SKM-1 (cell line): ENCODE measurements around the gene NSL1.
"Not testable (repeated sequence)": the region's sequence is repeated elsewhere in the genome, so short reads cannot be mapped to it uniquely, and the experiment has no call there.

Source experiments
- DNase-seq: peaks from one replicate; lab custom pipeline; 2025; ENCODE audit not compliant: unreplicated experiment; lab: John Stamatoyannopoulos, UW

Gene NSL1

DNA sequence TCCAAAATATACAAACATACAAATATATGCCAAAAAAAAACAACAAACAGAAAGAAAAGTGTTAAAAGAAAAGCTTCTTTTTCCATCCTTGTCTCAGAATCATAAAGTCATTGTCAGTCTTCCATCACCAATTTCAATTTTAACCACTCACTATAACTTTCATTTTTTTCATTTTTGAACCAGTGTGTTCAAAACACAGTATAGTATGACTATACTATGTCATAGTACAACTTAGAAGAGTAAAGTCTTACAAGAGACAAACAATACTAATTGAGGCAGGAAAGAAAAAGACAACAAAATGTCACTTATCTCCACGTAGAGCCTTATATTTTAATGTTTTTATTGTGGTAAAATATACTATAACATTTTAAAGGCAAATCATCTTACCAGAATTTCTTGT lies 7.6 kb downstream of the NSL1 start:
- DNase-seq: no peak

DNA sequence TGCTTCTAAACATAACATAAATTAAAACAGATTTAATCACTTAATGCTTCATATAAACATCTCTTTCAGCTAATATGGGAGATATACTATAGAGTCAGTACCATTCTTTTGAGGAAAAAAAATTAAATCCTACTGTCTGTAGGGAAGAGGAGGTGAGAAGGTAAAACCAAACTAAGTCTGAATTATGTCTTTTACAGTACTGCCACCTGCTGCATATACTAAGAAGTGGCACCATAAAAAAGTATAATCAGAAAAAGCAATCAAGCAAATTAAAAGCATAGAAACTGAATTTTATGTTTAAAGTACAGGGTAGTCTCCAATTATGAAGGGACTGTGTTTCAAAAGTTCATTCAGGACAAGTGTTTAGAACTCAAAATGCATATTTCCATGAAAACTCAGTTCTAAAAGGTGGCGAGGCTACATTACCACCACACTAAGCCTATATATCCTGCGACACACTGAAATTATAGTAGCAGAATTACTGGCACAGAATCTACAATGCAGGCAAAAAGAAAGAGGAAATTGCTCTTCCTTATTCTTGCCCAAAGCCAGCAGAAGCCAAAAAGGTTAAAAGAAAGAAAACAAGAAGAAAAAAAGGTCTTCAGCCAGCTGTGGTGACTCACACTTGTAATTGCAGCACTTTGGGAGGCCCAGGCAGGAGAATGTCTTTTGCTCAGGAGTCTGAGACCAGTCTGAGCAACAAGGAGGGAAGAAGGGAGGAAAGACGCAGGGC lies 9.0 kb downstream of the NSL1 start:
- DNase-seq: peak; percentile 43

DNA sequence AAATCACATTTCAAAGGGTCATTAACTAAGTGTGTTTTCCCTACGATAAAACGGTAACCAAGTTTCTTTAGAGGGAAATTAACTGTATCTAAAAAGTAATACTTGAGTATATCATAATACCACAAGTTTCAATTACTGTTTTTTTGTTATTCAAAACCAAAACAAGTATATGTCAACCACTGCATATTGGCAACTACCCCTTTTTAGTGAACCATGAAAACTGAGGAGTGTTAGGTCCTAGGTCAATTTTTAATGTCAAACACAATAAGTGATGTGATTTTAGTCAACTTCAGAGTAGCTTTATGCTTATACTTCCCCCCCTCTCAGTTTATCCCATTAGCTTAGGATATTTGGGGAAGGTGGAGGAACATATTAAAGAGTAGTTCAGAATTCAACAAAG lies 10.4 kb downstream of the NSL1 start:
- DNase-seq: no peak

DNA sequence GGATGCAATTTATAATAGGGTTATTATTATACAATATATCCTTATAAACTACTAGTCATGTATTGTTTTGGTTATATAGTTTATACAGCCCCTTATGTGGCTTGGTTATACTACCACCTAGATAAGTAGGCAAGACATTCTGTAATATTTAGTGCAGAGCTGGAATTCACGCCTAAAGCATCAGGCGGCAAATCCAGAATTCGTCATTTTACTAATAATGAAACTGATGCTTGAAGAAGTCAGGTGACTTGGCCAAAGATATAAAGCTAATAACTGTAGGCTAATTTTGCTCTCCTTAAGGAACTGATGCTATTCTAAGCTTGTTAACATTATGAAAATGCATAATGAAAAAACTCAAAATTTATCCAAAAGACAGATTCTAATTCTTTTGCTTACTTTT lies 10.8 kb downstream of the NSL1 start:
- DNase-seq: no peak

DNA sequence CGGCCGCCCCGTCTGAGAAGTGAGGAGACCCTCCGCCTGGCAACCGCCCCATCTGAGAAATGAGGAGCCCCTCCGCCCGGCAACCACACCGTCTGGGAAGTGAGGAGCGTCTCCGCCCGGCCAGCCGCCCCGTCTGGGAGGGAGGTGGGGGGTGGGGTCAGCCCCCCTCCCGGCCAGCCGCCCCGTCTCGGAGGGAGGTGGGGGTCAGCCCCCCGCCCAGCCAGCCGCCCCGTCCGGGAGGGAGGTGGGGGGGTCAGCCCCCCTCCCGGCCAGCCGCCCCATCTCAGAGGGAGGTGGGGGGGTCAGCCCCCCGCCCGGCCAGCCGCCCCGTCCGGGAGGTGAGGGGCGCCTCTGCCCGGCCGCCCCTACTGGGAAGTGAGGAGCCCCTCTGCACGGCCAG lies 12.5 kb downstream of the NSL1 start:
- not testable (repeated sequence) for DNase-seq

DNA sequence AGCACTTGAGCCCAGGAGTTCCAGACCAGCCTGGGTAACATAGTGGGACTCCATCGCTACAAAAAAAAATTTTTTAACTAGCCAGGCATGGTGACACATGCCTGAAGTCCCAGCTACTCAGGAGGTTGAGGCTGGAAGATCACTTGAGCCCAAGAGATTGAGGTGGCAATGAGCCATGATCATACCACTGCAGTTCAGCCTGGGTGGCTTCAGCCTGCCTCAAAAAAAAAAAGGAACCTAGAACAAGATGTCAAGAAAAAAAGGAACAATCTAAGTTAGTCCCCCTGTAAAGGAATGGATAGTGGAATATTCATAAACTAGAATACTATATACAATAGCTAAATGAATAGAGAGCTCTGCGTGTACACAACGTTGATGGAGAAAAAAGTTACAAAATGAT lies 14.4 kb downstream of the NSL1 start:
- DNase-seq: no peak

DNA sequence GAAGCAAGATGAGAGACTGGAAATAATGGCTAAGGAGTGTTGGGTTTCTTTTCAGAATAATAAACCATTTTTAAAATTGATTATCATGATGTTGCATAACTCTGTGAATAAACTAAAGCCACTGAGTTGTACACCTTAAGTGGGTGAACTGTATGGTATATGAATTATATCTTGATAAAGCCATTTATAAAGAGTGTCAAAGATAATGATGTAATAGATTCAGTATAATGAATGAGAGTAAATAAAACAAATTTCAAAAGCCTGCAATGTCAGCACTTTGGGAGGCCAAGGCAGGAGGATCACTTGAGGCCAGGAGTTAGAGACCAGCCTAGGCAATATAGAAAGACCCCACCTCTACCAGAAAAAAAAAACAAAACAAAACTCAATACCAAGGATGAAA lies 16.3 kb downstream of the NSL1 start:
- no peak for DNase-seq

DNA sequence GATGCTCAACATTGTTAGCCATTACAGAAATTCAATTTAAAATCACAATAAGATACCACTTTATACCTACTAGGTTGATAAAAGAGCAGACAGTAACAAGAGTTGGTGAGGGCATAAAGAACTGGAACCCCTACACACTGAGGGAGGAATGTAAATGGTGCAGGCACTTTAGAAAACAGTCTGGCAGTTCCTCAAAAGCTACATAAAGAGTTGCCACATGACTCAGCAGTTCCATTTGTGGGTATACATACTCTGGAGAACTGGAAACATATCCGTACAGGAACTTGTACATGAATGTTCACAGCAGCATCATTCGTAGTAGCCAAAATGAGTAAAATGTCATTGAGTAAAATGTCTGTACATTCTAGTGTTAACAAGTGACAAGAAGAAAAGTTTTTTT lies 17.0 kb downstream of the NSL1 start:
- DNase-seq: peak; percentile 63

DNA sequence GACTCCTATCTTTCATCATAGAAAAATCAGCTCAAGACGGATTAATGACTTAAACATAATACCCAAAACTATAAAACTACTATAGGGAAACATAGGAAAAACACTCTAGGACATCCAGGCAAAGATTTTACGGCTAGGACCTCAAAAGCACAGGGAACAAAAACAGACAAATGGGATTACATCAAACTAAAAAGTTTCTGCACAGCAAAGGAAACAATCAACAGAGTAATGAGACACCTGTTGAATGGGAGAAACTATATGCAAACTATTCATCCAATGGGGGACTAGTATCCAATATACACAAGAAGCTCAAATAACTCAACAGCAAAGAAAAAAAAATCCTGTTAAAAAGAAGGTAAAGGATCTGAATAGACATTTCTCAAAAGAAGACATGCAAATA lies 18.6 kb downstream of the NSL1 start:
- no peak for DNase-seq

DNA sequence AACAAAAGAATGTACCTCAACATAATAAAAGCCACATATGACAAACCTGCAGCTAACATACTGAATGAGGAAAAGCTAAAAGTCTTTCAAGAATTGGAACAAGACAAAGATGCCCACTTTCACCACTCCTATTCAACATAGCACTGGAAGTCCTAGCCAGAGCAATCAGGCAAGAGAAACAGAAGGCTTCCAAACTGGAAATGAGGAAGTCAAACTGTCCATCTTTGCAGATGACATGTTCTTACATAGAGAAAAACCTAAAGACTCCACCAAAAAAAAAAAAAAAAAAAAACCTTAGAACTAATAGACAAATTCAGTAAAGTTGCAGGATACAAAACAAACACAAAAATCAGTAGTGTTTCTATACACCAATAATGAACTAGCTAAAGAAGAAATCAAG lies 20.2 kb downstream of the NSL1 start:
- DNase-seq: no peak

DNA sequence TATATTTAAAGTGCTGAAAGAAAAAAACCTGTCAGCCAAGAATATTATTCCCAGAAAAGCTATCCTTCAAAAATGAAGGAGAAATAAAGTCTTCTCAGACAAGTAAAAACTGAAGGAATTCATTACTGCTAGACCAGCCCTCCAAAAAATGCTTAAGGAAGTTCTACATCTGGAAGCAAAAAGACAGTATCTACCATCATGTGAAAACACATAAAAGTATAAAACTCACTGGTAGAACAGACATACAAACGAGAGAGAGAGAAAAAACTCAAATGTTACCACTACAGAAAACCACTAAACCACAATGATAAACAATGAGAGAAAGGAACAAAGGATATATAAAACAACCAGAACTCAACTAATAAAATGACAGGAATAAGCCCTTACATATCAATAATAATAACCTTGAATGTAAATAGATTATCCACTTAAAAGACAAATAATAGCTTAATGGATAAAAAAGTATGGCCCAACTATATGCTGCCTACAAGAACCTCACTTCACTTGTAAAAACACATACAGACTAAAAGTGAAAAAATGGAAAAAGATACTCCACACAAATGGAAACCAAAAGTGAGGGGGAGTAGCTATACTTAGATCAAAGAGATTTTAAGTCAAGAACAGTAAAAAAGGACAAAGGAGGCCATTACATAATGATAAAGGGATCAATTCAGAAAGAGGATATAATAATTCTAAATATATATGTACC lies 22.0 kb downstream of the NSL1 start:
- no peak for DNase-seq

DNA sequence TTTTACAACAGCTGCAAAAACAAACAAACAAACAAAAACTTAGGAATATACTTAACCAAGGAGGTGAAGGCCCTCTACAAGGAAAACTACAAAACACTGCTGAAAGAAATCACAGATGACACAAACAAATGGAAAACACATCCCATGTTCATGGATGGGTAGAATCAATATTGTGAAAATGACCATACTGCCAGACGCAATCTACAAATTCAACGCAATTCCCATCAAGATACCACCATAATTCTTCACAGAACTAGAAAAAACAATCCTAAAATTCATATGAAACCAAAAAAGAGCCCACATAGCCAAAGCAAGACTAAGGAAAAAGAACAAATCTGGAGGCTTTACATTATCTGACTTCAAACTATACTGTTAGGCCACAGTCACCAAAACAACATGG lies 24.8 kb downstream of the NSL1 start:
- DNase-seq: not testable (repeated sequence)

DNA sequence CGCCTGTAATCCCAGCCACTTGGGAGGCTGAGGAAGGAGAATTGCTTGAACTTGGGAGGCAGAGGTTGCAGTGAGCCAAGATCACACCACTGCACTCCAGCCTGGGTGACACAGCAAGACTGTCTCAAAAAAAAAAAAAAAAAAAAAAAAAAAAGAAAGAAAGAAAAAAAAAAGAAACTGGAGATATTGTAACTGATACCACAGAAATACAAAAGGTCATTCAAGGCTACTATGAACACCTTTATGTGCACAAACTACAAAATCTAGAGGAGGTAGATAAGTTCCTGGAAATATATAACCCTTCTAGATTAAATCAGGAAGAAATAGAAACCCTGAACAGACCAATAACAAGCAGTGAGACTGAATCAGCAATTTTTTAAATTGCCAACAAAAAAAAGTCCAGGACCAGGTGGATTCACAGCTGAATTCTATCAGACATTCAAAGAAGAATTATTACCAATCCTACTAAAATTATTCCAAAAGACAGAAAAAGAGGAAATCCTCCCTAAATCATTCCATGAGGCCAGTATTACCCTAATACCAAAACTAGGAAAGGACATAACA lies 26.8 kb downstream of the NSL1 start:
- DNase-seq: not testable (repeated sequence)

DNA sequence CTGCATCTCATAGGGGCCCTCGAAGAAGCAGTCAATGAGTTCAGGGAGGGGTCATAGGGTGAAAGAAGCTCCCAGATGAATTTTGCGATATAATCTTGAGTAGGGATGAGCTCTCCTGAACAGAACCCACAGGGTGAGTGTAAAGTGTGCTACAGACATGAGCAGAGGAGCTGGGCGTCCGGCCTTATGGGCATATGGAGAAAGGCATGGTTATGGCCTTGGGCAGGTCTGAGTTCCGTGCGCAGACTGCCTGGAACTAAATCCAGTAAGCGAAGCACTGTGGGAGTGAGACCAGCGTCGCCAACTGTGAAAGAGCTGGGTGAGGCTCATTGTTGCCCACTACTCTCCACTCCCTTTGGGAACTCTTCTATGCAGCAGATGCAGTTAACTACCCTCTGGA lies 28.7 kb downstream of the NSL1 start:
- no peak for DNase-seq

DNA sequence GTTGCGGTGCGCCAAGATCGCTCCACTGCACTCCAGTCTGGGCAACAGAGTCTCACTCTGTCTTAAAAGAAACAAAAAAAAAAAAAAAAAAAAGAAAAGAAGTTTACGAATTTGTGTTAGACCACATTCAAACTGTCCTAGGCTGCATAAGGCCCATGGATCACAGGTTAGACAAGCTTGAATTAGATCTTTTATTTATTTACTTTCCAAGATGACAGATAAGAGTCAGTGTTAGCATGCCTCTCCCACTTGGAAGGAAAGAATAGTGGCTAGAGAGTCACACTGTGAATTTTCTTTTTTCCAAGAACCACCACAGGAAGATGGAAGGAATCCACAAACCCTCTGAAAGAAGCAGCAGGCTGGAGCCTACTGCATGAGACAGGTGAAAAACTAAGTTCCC lies 29.3 kb downstream of the NSL1 start:
- no peak for DNase-seq

DNA sequence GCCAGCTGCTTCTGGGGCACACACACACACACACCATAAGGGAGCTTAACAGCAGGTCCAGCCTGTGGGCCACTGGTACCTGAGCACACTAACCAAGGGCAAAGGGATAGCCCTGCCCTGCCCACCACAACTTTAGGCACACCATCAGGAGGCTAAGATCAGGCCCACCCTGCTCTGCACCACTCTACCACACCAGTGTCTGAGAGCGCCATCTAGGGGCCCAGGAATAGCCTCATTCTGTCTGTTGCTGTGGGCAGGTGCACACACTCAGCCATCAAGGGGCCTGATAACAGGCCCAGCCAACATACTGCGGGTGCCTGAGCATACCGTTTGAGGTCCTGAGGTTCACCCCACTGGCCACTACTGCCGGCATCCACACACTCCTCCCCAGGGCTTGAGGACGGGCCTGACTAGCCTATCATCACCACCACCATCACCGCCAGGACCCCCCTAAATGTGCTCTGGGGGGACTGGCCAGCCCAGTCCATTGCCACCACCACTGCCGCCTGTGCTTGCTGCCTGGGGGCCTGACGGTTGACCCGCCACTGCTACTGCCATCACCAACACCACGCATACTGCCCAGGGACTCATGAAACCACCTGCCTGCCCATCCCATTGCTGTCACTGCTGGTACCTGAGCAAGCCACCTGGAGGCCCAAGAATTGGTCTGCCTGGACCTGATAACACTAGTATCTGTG lies 31.3 kb downstream of the NSL1 start:
- peak; percentile 11 for DNase-seq

DNA sequence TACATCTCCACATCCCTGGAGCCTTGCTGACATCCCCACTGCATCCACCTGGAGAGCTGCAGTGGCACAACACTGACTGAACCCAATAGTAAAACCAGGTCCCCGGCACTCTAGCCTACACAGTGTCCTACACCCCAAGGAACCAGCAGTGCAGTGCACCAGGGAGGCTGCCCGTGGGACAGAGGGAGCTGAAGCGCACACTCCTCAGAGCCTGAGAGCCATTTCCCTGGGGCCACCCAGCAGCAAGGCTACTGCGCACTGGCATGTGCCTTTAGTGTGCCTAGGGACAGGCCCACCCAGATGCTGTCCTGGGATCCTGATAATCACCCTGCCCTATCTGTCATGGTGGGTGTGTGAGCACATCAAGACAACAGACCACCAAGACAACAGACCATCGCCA lies 31.9 kb downstream of the NSL1 start:
- DNase-seq: no peak

DNA sequence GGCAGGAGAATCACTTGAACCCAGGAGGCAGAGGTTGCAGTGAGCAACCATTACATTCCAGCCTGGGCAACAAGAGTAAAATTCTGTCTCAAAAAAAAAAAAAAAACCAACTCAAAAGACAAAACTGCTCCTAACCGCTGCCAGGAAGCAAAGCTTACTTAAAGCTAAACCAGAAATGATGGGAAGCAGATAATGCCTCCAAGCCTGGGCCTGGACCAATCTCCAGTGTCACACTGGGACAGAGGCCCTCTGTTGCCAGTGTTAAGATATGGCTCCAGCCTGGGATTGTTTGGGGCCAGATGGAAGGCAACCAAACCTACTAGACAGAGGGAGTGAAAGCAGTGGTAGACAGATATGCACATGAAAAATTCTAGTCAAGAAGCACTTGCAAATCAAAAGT lies 36.9 kb downstream of the NSL1 start:
- DNase-seq: no peak

DNA sequence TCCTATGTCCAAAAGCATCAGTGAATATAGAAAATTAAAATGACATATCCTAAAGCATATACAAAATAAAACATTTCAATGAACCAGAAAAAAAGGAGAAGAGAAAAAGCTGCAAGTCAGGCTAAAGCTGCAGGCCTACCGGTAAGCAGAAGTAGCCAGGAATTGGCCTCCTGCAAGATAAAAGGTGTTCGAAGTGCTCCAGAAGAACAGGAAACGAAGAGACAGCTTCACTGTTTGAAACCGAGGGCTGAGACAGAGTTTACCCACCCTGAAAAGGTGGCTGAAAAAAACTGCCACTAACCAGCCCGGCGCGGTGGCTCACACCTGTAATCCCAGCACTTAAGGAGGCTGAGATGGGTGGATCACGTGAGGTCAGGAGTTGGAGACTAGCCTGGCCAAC lies 37.4 kb downstream of the NSL1 start:
- peak; percentile 58 for DNase-seq

DNA sequence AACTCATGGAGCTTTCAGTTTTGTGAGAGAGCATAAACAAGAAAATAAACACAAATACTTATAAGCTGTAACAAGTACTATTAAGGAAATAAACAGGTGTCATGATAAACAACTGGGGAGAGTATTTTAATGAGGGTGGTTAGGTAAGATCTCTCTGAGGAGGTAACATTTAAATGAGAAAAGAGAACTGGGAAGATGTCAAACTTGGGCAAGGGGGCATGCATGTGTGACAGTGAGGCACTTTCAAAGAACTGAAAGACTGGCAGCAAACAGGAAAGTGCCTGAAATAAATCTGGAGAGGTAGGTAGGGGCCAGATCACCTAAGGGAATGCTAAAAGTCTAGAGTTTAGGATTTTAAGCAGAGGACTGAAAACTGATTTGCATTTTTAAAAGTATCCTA lies 37.8 kb downstream of the NSL1 start:
- no peak for DNase-seq

DNA sequence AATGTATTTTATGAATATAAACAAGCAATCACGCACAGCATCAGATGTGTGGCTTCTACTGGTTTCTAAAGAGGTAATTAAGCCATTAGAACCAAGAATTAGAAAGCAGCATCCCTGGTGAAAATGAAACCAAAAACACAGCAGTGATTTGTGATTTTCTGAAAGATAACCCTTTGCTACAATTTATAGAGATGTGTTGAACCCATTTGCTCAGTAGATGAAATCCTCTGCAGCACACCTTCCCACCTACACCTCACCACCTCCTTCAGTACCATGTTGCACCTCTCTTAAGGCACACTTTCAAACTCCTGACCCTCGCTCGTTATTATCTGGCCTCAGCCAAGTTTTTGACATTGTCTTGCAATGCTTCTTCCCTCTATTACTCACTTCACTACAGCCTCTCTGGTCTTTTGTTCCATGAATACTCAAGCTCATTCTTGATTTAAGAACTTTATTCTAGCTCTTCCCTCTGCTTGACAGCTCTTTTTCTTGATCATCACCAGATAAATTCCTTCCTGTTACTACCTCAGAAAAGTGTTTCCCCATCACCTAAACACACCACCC lies 38.6 kb downstream of the NSL1 start:
- peak; percentile 70 for DNase-seq
